ENCODE results near the gene PLA2G4B. TPM values are rescaled to one million over a fixed set of nuclear protein-coding genes. Genes with fewer than 3 reads are reported as not detected.

PLA2G4B gene
- total and polyA plus RNA-seq, 4 donors, result 5.7 to 13.0 (median 10.6) TPM

DNA sequence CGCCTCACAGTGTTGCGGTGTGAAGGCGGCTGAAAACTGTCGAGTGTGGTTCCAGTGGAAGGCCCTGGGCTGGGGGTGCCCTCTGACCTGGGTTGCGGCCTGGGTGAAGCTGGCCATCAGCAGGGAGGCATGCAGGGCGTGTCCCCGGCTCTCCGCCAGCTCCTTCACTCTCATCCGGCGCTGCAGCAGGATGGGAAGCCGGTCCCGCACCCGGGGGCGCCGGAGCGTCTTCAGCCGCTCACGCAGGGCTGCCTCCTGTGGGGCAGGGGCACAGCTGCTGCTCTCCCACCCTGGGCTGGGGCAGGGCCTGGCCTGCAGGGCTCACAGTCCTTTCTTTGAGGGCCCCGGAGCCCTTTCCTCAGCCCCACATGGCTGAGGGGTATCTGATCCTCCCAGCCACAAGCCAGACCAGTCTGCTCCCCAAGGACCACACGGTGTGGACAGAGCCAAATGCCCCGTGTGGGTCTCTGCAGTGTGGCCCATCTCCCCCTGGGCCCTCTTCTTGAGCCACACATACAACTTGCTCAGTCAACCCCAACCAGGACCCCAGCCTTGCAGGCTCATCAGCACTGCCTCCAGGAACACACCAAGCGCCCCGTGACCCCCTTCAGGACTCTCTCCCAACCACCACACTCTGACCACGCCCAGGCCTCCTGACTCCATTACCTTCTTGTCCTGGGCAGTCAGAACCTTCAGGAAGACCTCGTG is 28.4 kb downstream of the PLA2G4B start:
- Histone ChIP-seq H3K9ac (ENCODE audit: insufficient read depth in 1 of 2, low read length in 2 of 2) (no peak overlapping the region), H3K27ac (ENCODE audit: low read depth in 1 of 2, low read length in 1 of 2) (no peak overlapping the region), H3K4me1 (ENCODE audit: control insufficient read depth in 5 of 5, insufficient read depth in 5 of 5, low read length in 5 of 5) (peaks cover 0 to 8% (median 0%) of the 10 kb centered on the region in 5 donors), H3K36me3 (ENCODE audit: control insufficient read depth in 4 of 4, insufficient read depth in 4 of 4, low read length in 4 of 4) (no peaks in the 10 kb centered on the region), H3K9me3 (ENCODE audit: control insufficient read depth in 4 of 4, insufficient read depth in 3 of 4, low read length in 3 of 4) (no peaks in the 10 kb centered on the region), H3K4me3 (no peak overlapping the region), H3K27me3 (ENCODE audit: control insufficient read depth in 3 of 3, insufficient read depth in 3 of 3, low read length in 2 of 3) (no peaks in the 10 kb centered on the region)
- TF ChIP-seq CTCF (IDR thresholded peaks at IDR 0.05; ENCODE audit: control extremely low read depth, extremely low read depth), result no peak
- 91 to 93% methylated on average over 25 of the region's 25 CpGs for WGBS, 2 donors
- DNase-seq (no peak), ATAC-seq (ENCODE audit: insufficient read depth, low FRiP score) (no peak)

- Histone ChIP-seq H3K9ac (ENCODE audit: insufficient read depth in 1 of 2, low read length in 2 of 2) (no peak overlapping the region), H3K36me3 (ENCODE audit: control insufficient read depth in 4 of 4, insufficient read depth in 4 of 4, low read length in 4 of 4) (no peaks in the 10 kb centered on the region), H3K4me1 (ENCODE audit: control insufficient read depth in 5 of 5, insufficient read depth in 5 of 5, low read length in 5 of 5) (peaks cover 0 to 3% (median 0%) of the 10 kb centered on the region in 5 donors), H3K27ac (ENCODE audit: low read depth in 1 of 2, low read length in 1 of 2) (no peak overlapping the region), H3K9me3 (ENCODE audit: control insufficient read depth in 4 of 4, insufficient read depth in 3 of 4, low read length in 3 of 4) (no peaks in the 10 kb centered on the region), H3K4me3 (no peak overlapping the region), H3K27me3 (ENCODE audit: control insufficient read depth in 3 of 3, insufficient read depth in 3 of 3, low read length in 2 of 3) (no peaks in the 10 kb centered on the region)
- TF ChIP-seq CTCF (IDR thresholded peaks at IDR 0.05; ENCODE audit: control extremely low read depth, extremely low read depth), result no peak
- ATAC-seq (ENCODE audit: insufficient read depth, low FRiP score) (no peak), DNase-seq (no peak)
- WGBS, 2 donors, result 95% methylated on average over 15 of the region's 15 CpGs
Measured at GRCh38 chr15:41868321-41868720, 29.7 kb downstream of the PLA2G4B start.

- DNase-seq (no peak), ATAC-seq (ENCODE audit: insufficient read depth, low FRiP score) (no peak)
- no peak for TF ChIP-seq CTCF (IDR thresholded peaks at IDR 0.05; ENCODE audit: control extremely low read depth, extremely low read depth)
- Histone ChIP-seq H3K9ac (ENCODE audit: insufficient read depth in 1 of 2, low read length in 2 of 2) (no peak overlapping the region), H3K4me3 (no peak overlapping the region), H3K27ac (ENCODE audit: low read depth in 1 of 2, low read length in 1 of 2) (no peak overlapping the region), H3K36me3 (ENCODE audit: control insufficient read depth in 4 of 4, insufficient read depth in 4 of 4, low read length in 4 of 4) (no peaks in the 10 kb centered on the region), H3K4me1 (ENCODE audit: control insufficient read depth in 5 of 5, insufficient read depth in 5 of 5, low read length in 5 of 5) (peaks cover 0 to 3% (median 0%) of the 10 kb centered on the region in 5 donors), H3K27me3 (ENCODE audit: control insufficient read depth in 3 of 3, insufficient read depth in 3 of 3, low read length in 2 of 3) (no peaks in the 10 kb centered on the region), H3K9me3 (ENCODE audit: control insufficient read depth in 4 of 4, insufficient read depth in 3 of 4, low read length in 3 of 4) (no peaks in the 10 kb centered on the region)
- 92 to 95% methylated on average over 40 to 42 of the region's 42 CpGs for WGBS, 2 donors
Measured at GRCh38 chr15:41869770-41870688, 31.4 kb downstream of the PLA2G4B start.

Data from lung (tissue), 12 donors.